GM23338 (cell line): ENCODE data around the gene CXCL9. TPM values are rescaled to one million over a fixed set of nuclear protein-coding genes. Genes with fewer than 3 reads are reported as not detected.

ENCODE experiments used
- ATAC-seq: fragments of 200-7000 bp; cut with Tn5 transposase; 3 replicates; pipeline ENCODE4 v1.9.1; 2020
- DNase-seq: peaks from one replicate; pipeline ENCODE4 v3.0.0-alpha.2; 2015; ENCODE audit warnings: low spot score
- H2AFZ ChIP-seq: fragments of 200-600 bp; sonication (generic); 2 replicates; pipeline ENCODE4 v1.8.0; 2016; ENCODE audit warnings: antibody characterized with exemption, mild to moderate bottlenecking, moderate library complexity
- H3F3A ChIP-seq: fragments of 200-600 bp; sonication (generic); replicated peaks from 2 replicates; pipeline ENCODE4 v1.8.0; 2017; ENCODE audit warnings: antibody characterized with exemption, mixed run types, low read depth
- H3K27ac ChIP-seq: fragments of 200-600 bp; sonication (generic); 2 replicates; pipeline ENCODE4 v1.6.1; 2016; ENCODE audit warnings: low read depth
- H3K27me3 ChIP-seq: fragments of 200-600 bp; sonication (generic); 2 replicates; pipeline ENCODE4 v1.8.0; 2016; ENCODE audit warnings: mild to moderate bottlenecking, mixed run types, moderate library complexity; ENCODE audit not compliant: insufficient read depth
- H3K36me3 ChIP-seq: fragments of 200-600 bp; sonication (generic); 2 replicates; pipeline ENCODE4 v1.8.0; 2016; ENCODE audit warnings: mild to moderate bottlenecking; ENCODE audit not compliant: insufficient read depth
- H3K4me1 ChIP-seq: fragments of 200-600 bp; sonication (generic); 2 replicates; pipeline ENCODE4 v1.8.0; 2016; ENCODE audit warnings: mild to moderate bottlenecking, moderate library complexity; ENCODE audit not compliant: insufficient read depth
- H3K4me2 ChIP-seq: fragments of 200-600 bp; sonication (generic); 2 replicates; pipeline ENCODE4 v1.7.1; 2017; ENCODE audit warnings: mixed run types
- H3K4me3 ChIP-seq: fragments of 200-600 bp; sonication (generic); 2 replicates; pipeline ENCODE4 v1.6.1; 2016; ENCODE audit warnings: mixed run types
- H3K79me2 ChIP-seq: fragments of 200-600 bp; sonication (generic); replicated peaks from 2 replicates; pipeline ENCODE4 v1.8.0; 2017; ENCODE audit warnings: mild to moderate bottlenecking; ENCODE audit not compliant: insufficient read depth
- H3K9me2 ChIP-seq: fragments of 200-600 bp; sonication (generic); 2 replicates; pipeline ENCODE4 v1.8.0; 2017; ENCODE audit not compliant: insufficient read depth
- H4K20me1 ChIP-seq: fragments of 200-600 bp; sonication (generic); replicated peaks from 2 replicates; pipeline ENCODE4 v1.8.0; 2017; ENCODE audit warnings: mild to moderate bottlenecking; ENCODE audit not compliant: insufficient read depth
- H3K27ac Mint-ChIP-seq: 2 replicates; pipeline ENCODE4 v1.8.0; 2020; ENCODE audit warnings: inconsistent platforms, mild to moderate bottlenecking, moderate library complexity, mixed read lengths
- H3K27me3 Mint-ChIP-seq: 3 replicates; pipeline ENCODE4 v1.8.0; 2022; ENCODE audit warnings: low read depth, mild to moderate bottlenecking, moderate library complexity, mixed read lengths, inconsistent platforms; ENCODE audit not compliant: insufficient read depth, poor library complexity
- H3K36me3 Mint-ChIP-seq: 3 replicates; pipeline ENCODE4 v1.8.0; 2021; ENCODE audit warnings: low read depth, mild to moderate bottlenecking, inconsistent platforms, moderate library complexity, mixed read lengths
- H3K4me1 Mint-ChIP-seq: 3 replicates; pipeline ENCODE4 v1.8.0; 2020; ENCODE audit warnings: mild to moderate bottlenecking, inconsistent platforms, mixed read lengths
- H3K4me3 Mint-ChIP-seq: 3 replicates; pipeline ENCODE4 v1.8.0; 2021; ENCODE audit warnings: moderate library complexity, mild to moderate bottlenecking, inconsistent platforms, mixed read lengths
- H3K9me3 Mint-ChIP-seq: 3 replicates; pipeline ENCODE4 v1.8.0; 2020; ENCODE audit warnings: moderate library complexity, mild to moderate bottlenecking, inconsistent platforms, mixed read lengths
- CREB1 ChIP-seq: fragments of 250-450 bp; sonication (Bioruptor Pico); IDR thresholded peaks from 2 replicates; pipeline ENCODE4 v1.5.0; 2020; ENCODE audit warnings: low read depth, mild to moderate bottlenecking, moderate library complexity
- EZH2 ChIP-seq: fragments of 200-600 bp; sonication (generic); IDR thresholded peaks from one replicate; pipeline ENCODE4 v1.8.0; 2017; ENCODE audit warnings: antibody characterized with exemption, mild to moderate bottlenecking, low read depth; ENCODE audit not compliant: unreplicated experiment
- EZH2phosphoT487 ChIP-seq: fragments of 200-600 bp; sonication (generic); IDR thresholded peaks from one replicate; pipeline ENCODE4 v1.8.1; 2018; ENCODE audit warnings: antibody characterized with exemption; ENCODE audit not compliant: unreplicated experiment
- JUNB ChIP-seq: IDR thresholded peaks from one replicate; pipeline ENCODE4 v1.6.1; 2016; ENCODE audit warnings: antibody characterized with exemption; ENCODE audit not compliant: unreplicated experiment
- NANOG ChIP-seq: IDR thresholded peaks from 2 replicates; pipeline ENCODE4 v1.6.1; 2016; ENCODE audit warnings: antibody characterized with exemption, borderline replicate concordance
- POLR2AphosphoS5 ChIP-seq: IDR thresholded peaks from 2 replicates; pipeline ENCODE4 v1.6.1; 2016; ENCODE audit warnings: antibody characterized with exemption, low read depth
- STAT1 ChIP-seq: IDR thresholded peaks from one replicate; pipeline ENCODE4 v1.6.1; 2016; ENCODE audit warnings: antibody characterized with exemption; ENCODE audit not compliant: unreplicated experiment
- ZNF114 ChIP-seq: fragments of 250-450 bp; sonication (Bioruptor Pico); IDR thresholded peaks from 2 replicates; pipeline ENCODE4 v1.5.0; 2020; ENCODE audit warnings: mild to moderate bottlenecking, moderate library complexity
- ZNF331 ChIP-seq: fragments of 250-450 bp; sonication (Bioruptor Pico); IDR thresholded peaks from 2 replicates; pipeline ENCODE4 v1.5.0; 2020; ENCODE audit warnings: low read depth, mild to moderate bottlenecking, moderate library complexity
- polyA plus RNA-seq: library from polyadenylated mRNA; unstranded; fragments of >200 nt; fragmentation: Nextera tagmentation; extraction: Ambion mirVana; gene quantifications from 2 replicates; pipeline ENCODE4 v1.2.1, GENCODE V29; 2016
- total RNA-seq: library from RNA; depleted of rRNA; stranded (reverse); fragments of >200 nt; shearing (Covaris generic); gene quantifications from 2 replicates; pipeline ENCODE4 v1.2.3, GENCODE V29; 2014
- TF ChIP-seq, protein P1 (sequence below): IDR thresholded peaks from one replicate; pipeline ENCODE4 v1.6.1; 2018; ENCODE audit warnings: antibody characterized with exemption; ENCODE audit not compliant: unreplicated experiment
- TF ChIP-seq, protein P2 (sequence below): fragments of 250-450 bp; sonication (Bioruptor Pico); IDR thresholded peaks from 2 replicates; pipeline ENCODE4 v1.5.0; 2020; ENCODE audit warnings: mild to moderate bottlenecking, moderate library complexity
- TF ChIP-seq, protein P3 (sequence below), 2 experiments: fragments of 200-600 bp in 1 of 2; sonication (generic) in 1 of 2; conservative IDR thresholded peaks; 2 replicates each; pipeline versions ENCODE4 v1.5.1 to v1.6.1; 2016 to 2017; ENCODE audit warnings: antibody characterized with exemption in 2 of 2, low read depth in 2 of 2, mild to moderate bottlenecking in 2 of 2, moderate library complexity in 1 of 2
- TF ChIP-seq, protein P4 (sequence below): IDR thresholded peaks from 2 replicates; pipeline ENCODE4 v1.6.1; 2016; ENCODE audit warnings: antibody characterized with exemption

CXCL9 gene
- total and polyA plus RNA-seq, 2 experiments from 2014 or later, result not detected

DNA sequence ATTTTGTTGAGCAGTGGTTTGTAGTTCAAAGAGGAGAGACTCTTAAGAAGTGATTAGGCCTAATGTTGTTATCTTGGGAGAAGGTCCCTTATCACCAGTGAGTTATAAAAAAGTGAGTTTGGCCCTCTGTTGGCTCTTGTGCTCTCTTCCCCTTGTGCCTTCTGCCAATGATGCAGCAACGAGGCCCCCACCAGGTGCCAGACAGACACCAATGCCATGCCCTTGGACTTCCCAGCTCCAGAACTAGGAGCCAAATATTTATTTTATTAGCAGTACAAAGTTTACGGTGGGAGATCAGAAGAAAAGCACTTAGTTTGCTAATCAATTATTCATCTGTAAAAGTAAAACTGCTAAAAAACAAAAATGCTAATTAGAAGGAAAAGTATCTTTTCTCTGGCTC lies 43.8 kb downstream of the CXCL9 start:
- no peak overlapping the region for H3K4me3 ChIP-seq
- no peak overlapping the region for H3K27ac ChIP-seq
- no peaks in the 10 kb centered on the region for H3K9me2 ChIP-seq
- no peak overlapping the region for H3K4me2 ChIP-seq
- Mint-ChIP-seq H3K4me1 (peaks cover 2% of the 10 kb centered on the region; the same call in 1 of the 3 replicates), H3K27me3 (peaks cover 2% of the 10 kb centered on the region), H3K9me3 (peaks cover 24% of the 10 kb centered on the region; the same call in 2 of the 3 replicates), H3K36me3 (peaks cover 99% of the 10 kb centered on the region), H3K4me3 (no peak overlapping the region), H3K27ac (no peak overlapping the region)
- no peaks in the 10 kb centered on the region for H3K79me2 ChIP-seq
- no peaks in the 10 kb centered on the region for H3K27me3 ChIP-seq
- no peaks in the 10 kb centered on the region for H3K4me1 ChIP-seq
- H2AFZ ChIP-seq, result no peak overlapping the region
- DNase-seq, result no peak
- TF ChIP-seq POLR2AphosphoS5 (no peak), EZH2 (no peak), NANOG (no peak), EZH2phosphoT487 (no peak), STAT1 (no peak), ZNF331 (CRISPR knock-in tag) (no peak), ZNF114 (CRISPR knock-in tag) (no peak), JUNB (no peak), CREB1 (CRISPR knock-in tag) (no peak)
- TF ChIP-seq, protein P1, sequence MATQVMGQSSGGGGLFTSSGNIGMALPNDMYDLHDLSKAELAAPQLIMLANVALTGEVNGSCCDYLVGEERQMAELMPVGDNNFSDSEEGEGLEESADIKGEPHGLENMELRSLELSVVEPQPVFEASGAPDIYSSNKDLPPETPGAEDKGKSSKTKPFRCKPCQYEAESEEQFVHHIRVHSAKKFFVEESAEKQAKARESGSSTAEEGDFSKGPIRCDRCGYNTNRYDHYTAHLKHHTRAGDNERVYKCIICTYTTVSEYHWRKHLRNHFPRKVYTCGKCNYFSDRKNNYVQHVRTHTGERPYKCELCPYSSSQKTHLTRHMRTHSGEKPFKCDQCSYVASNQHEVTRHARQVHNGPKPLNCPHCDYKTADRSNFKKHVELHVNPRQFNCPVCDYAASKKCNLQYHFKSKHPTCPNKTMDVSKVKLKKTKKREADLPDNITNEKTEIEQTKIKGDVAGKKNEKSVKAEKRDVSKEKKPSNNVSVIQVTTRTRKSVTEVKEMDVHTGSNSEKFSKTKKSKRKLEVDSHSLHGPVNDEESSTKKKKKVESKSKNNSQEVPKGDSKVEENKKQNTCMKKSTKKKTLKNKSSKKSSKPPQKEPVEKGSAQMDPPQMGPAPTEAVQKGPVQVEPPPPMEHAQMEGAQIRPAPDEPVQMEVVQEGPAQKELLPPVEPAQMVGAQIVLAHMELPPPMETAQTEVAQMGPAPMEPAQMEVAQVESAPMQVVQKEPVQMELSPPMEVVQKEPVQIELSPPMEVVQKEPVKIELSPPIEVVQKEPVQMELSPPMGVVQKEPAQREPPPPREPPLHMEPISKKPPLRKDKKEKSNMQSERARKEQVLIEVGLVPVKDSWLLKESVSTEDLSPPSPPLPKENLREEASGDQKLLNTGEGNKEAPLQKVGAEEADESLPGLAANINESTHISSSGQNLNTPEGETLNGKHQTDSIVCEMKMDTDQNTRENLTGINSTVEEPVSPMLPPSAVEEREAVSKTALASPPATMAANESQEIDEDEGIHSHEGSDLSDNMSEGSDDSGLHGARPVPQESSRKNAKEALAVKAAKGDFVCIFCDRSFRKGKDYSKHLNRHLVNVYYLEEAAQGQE, result no peak
- TF ChIP-seq, protein P2, sequence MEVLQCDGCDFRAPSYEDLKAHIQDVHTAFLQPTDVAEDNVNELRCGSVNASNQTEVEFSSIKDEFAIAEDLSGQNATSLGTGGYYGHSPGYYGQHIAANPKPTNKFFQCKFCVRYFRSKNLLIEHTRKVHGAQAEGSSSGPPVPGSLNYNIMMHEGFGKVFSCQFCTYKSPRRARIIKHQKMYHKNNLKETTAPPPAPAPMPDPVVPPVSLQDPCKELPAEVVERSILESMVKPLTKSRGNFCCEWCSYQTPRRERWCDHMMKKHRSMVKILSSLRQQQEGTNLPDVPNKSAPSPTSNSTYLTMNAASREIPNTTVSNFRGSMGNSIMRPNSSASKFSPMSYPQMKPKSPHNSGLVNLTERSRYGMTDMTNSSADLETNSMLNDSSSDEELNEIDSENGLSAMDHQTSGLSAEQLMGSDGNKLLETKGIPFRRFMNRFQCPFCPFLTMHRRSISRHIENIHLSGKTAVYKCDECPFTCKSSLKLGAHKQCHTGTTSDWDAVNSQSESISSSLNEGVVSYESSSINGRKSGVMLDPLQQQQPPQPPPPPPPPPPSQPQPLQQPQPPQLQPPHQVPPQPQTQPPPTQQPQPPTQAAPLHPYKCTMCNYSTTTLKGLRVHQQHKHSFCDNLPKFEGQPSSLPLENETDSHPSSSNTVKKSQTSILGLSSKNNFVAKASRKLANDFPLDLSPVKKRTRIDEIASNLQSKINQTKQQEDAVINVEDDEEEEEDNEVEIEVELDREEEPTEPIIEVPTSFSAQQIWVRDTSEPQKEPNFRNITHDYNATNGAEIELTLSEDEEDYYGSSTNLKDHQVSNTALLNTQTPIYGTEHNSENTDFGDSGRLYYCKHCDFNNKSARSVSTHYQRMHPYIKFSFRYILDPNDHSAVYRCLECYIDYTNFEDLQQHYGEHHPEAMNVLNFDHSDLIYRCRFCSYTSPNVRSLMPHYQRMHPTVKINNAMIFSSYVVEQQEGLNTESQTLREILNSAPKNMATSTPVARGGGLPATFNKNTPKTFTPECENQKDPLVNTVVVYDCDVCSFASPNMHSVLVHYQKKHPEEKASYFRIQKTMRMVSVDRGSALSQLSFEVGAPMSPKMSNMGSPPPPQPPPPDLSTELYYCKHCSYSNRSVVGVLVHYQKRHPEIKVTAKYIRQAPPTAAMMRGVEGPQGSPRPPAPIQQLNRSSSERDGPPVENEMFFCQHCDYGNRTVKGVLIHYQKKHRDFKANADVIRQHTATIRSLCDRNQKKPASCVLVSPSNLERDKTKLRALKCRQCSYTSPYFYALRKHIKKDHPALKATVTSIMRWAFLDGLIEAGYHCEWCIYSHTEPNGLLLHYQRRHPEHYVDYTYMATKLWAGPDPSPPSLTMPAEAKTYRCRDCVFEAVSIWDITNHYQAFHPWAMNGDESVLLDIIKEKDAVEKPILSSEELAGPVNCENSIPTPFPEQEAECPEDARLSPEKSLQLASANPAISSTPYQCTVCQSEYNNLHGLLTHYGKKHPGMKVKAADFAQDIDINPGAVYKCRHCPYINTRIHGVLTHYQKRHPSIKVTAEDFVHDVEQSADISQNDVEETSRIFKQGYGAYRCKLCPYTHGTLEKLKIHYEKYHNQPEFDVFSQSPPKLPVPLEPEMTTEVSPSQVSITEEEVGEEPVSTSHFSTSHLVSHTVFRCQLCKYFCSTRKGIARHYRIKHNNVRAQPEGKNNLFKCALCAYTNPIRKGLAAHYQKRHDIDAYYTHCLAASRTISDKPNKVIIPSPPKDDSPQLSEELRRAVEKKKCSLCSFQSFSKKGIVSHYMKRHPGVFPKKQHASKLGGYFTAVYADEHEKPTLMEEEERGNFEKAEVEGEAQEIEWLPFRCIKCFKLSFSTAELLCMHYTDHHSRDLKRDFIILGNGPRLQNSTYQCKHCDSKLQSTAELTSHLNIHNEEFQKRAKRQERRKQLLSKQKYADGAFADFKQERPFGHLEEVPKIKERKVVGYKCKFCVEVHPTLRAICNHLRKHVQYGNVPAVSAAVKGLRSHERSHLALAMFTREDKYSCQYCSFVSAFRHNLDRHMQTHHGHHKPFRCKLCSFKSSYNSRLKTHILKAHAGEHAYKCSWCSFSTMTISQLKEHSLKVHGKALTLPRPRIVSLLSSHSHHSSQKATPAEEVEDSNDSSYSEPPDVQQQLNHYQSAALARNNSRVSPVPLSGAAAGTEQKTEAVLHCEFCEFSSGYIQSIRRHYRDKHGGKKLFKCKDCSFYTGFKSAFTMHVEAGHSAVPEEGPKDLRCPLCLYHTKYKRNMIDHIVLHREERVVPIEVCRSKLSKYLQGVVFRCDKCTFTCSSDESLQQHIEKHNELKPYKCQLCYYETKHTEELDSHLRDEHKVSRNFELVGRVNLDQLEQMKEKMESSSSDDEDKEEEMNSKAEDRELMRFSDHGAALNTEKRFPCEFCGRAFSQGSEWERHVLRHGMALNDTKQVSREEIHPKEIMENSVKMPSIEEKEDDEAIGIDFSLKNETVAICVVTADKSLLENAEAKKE (CRISPR knock-in tag), result no peak
- TF ChIP-seq, protein P3, sequence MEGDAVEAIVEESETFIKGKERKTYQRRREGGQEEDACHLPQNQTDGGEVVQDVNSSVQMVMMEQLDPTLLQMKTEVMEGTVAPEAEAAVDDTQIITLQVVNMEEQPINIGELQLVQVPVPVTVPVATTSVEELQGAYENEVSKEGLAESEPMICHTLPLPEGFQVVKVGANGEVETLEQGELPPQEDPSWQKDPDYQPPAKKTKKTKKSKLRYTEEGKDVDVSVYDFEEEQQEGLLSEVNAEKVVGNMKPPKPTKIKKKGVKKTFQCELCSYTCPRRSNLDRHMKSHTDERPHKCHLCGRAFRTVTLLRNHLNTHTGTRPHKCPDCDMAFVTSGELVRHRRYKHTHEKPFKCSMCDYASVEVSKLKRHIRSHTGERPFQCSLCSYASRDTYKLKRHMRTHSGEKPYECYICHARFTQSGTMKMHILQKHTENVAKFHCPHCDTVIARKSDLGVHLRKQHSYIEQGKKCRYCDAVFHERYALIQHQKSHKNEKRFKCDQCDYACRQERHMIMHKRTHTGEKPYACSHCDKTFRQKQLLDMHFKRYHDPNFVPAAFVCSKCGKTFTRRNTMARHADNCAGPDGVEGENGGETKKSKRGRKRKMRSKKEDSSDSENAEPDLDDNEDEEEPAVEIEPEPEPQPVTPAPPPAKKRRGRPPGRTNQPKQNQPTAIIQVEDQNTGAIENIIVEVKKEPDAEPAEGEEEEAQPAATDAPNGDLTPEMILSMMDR (conservative IDR thresholded peaks at IDR 0.05; ENCODE audit: low read depth in 2 of 2), result no peak
- TF ChIP-seq, protein P4, sequence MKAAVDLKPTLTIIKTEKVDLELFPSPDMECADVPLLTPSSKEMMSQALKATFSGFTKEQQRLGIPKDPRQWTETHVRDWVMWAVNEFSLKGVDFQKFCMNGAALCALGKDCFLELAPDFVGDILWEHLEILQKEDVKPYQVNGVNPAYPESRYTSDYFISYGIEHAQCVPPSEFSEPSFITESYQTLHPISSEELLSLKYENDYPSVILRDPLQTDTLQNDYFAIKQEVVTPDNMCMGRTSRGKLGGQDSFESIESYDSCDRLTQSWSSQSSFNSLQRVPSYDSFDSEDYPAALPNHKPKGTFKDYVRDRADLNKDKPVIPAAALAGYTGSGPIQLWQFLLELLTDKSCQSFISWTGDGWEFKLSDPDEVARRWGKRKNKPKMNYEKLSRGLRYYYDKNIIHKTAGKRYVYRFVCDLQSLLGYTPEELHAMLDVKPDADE, result no peak
- ATAC-seq, result no peak
- H3K36me3 ChIP-seq, result peaks cover 88% of the 10 kb centered on the region
- no peaks in the 10 kb centered on the region for H3F3A ChIP-seq
- H4K20me1 ChIP-seq, result peaks cover 1% of the 10 kb centered on the region
